Keratinocyte (primary cell): Measurements from ENCODE around the gene RAC2. TPM values are rescaled to one million over a fixed set of nuclear protein-coding genes. Genes with fewer than 3 reads are reported as not detected.

ENCODE experiments used
- DNase-seq: peaks from one replicate; pipeline ENCODE4 v3.0.0-alpha.2; 2011; ENCODE audit warnings: low read depth, missing footprints, low spot score
- FAIRE-seq: peaks from 2 replicates; lab custom pipeline; 2011; peaks lifted over from hg19 to GRCh38; lab: Jason Lieb, UNC
- H2AFZ ChIP-seq: 2 replicates; pipeline ENCODE4 v1.6.0; 2012; ENCODE audit warnings: low read length, control low read depth, inconsistent platforms; ENCODE audit not compliant: control insufficient read depth
- H3K27ac ChIP-seq: 2 replicates; pipeline ENCODE4 v1.5.1; 2011; ENCODE audit warnings: low read length; ENCODE audit not compliant: control insufficient read depth, insufficient read depth
- H3K27me3 ChIP-seq: 3 replicates; pipeline ENCODE4 v1.6.0; 2011; ENCODE audit warnings: low read length; ENCODE audit not compliant: control insufficient read depth, insufficient read depth; ENCODE audit errors: extremely low read depth
- H3K36me3 ChIP-seq, 2 experiments: 2 replicates in 1 of 2; 3 replicates in 1 of 2; pipeline ENCODE4 v1.5.1; 2011; ENCODE audit warnings: low read length in 2 of 2, mild to moderate bottlenecking in 1 of 2; ENCODE audit not compliant: control insufficient read depth in 2 of 2, insufficient read depth in 2 of 2; ENCODE audit errors: extremely low read depth in 1 of 2
- H3K4me1 ChIP-seq: 3 replicates; pipeline ENCODE4 v1.5.1; 2011; ENCODE audit warnings: low read length; ENCODE audit not compliant: control insufficient read depth, insufficient read depth; ENCODE audit errors: extremely low read depth
- H3K4me2 ChIP-seq: 3 replicates; pipeline ENCODE4 v1.6.0; 2011; ENCODE audit warnings: low read depth, low read length; ENCODE audit not compliant: control insufficient read depth, insufficient read depth; ENCODE audit errors: extremely low read depth
- H3K4me3 ChIP-seq, 3 experiments: fragments of 200-600 bp in 1 of 3; sonication (generic) in 1 of 3; 2 replicates in 2 of 3; 3 replicates in 1 of 3; pipeline ENCODE4 v1.5.1; 2011 to 2016; ENCODE audit warnings: low read length in 3 of 3, mild to moderate bottlenecking in 3 of 3, control low read depth in 2 of 3, inconsistent platforms in 1 of 3, low read depth in 1 of 3, mixed read lengths in 1 of 3, mixed run types in 1 of 3, moderate library complexity in 1 of 3; ENCODE audit not compliant: control insufficient read depth in 2 of 3, insufficient read depth in 2 of 3; ENCODE audit errors: extremely low read depth in 1 of 3
- H3K79me2 ChIP-seq: 2 replicates; pipeline ENCODE4 v1.6.0; 2012; ENCODE audit warnings: low read length; ENCODE audit not compliant: control insufficient read depth, insufficient read depth
- H3K9ac ChIP-seq: 3 replicates; pipeline ENCODE4 v1.6.0; 2011; ENCODE audit warnings: low read length; ENCODE audit not compliant: control insufficient read depth, insufficient read depth; ENCODE audit errors: extremely low read depth
- H3K9me1 ChIP-seq: 3 replicates; pipeline ENCODE4 v1.6.0; 2011; ENCODE audit warnings: low read length; ENCODE audit not compliant: control insufficient read depth, insufficient read depth; ENCODE audit errors: extremely low read depth
- H3K9me3 ChIP-seq: 2 replicates; pipeline ENCODE4 v1.5.1; 2012; ENCODE audit warnings: low read depth, low read length; ENCODE audit not compliant: control insufficient read depth
- H4K20me1 ChIP-seq: 3 replicates; pipeline ENCODE4 v1.6.0; 2011; ENCODE audit warnings: low read length; ENCODE audit not compliant: control insufficient read depth, insufficient read depth; ENCODE audit errors: extremely low read depth
- CTCF ChIP-seq, 3 experiments: IDR thresholded peaks in 1 of 3; conservative IDR thresholded peaks in 1 of 3; optimal IDR thresholded peaks in 1 of 3; 2 replicates in 2 of 3; 3 replicates in 1 of 3; pipeline versions ENCODE3 to v1.5.1; 2011; ENCODE audit warnings: low read length in 3 of 3, mild to moderate bottlenecking in 3 of 3, moderate library complexity in 2 of 3, control low read depth in 1 of 3, inconsistent platforms in 1 of 3; ENCODE audit not compliant: insufficient read depth in 2 of 3; ENCODE audit errors: extremely low read depth in 1 of 3
- EZH2 ChIP-seq: IDR thresholded peaks from one replicate; pipeline ENCODE4 v1.6.1; 2012; ENCODE audit warnings: inconsistent platforms, mild to moderate bottlenecking, low read length, moderate library complexity
- dilution Hi-C: fragments of 300-500 bp; cut with MboI; formaldehyde crosslinking; loops from one replicate; pipeline ENCODE4 v1.7.0; 2020; ENCODE audit warnings: low sequenced_read_pairs; ENCODE audit not compliant: extremely low pct_ligation_motif_present
- polyA plus RNA-seq, 5 experiments: library from polyadenylated mRNA; depleted of rRNA in 3 of 5; stranded (reverse) in 3 of 5; stranded (forward) in 1 of 5; unstranded in 1 of 5; fragments of >200 nt; gene quantifications; 1 replicate in 1 of 5; 2 replicates in 3 of 5; 3 replicates in 1 of 5; pipeline versions ENCODE4 v1.2.1 to v1.2.3, GENCODE V29; 2011 to 2012; ENCODE audit warnings: missing spikeins in 2 of 5, low read depth in 1 of 5, low replicate concordance in 1 of 5

Gene RAC2
- polyA plus RNA-seq, 1 donor (not counting 4 experiments of a cell fraction or from before 2014, with no cell fraction given): 78.6 TPM

- Histone ChIP-seq H3K36me3 (no peaks in the 10 kb centered on the region), H3K4me2 (no peak overlapping the region), H2AFZ (no peak overlapping the region), H3K9ac (no peak overlapping the region), H3K27ac (no peak overlapping the region), H3K4me3 (no peak overlapping the region), H3K9me1 (no peaks in the 10 kb centered on the region), H3K27me3 (peaks cover 2% of the 10 kb centered on the region), H3K4me1 (no peaks in the 10 kb centered on the region), H4K20me1 (no peaks in the 10 kb centered on the region), H3K79me2 (no peaks in the 10 kb centered on the region), H3K9me3 (no peaks in the 10 kb centered on the region)
- no peak for TF ChIP-seq CTCF (optimal IDR thresholded peaks at IDR 0.05 in 1 of 3, IDR thresholded peaks at IDR 0.05 in 1 of 3, conservative IDR thresholded peaks at IDR 0.05 in 1 of 3; ENCODE audit: extremely low read depth in 1 of 3, insufficient read depth in 2 of 3, low read length in 3 of 3)
- no peak for TF ChIP-seq EZH2
- DNase-seq: no peak
- dilution Hi-C loops: no loop called here
- FAIRE-seq: no peak
These were observed 39.0 kb downstream of the RAC2 start for GRCh38 chr22:37205046-37205445.

- Histone ChIP-seq H3K9ac (no peak overlapping the region), H3K4me2 (no peak overlapping the region), H3K36me3 (no peaks in the 10 kb centered on the region), H3K9me1 (no peaks in the 10 kb centered on the region), H3K79me2 (no peaks in the 10 kb centered on the region), H3K4me3 (no peak overlapping the region), H2AFZ (no peak overlapping the region), H3K4me1 (peaks cover 6% of the 10 kb centered on the region), H3K27me3 (no peaks in the 10 kb centered on the region), H3K27ac (no peak overlapping the region), H4K20me1 (no peaks in the 10 kb centered on the region), H3K9me3 (no peaks in the 10 kb centered on the region)
- FAIRE-seq: no peak
- TF ChIP-seq EZH2: no peak
- TF ChIP-seq CTCF (optimal IDR thresholded peaks at IDR 0.05 in 1 of 3, IDR thresholded peaks at IDR 0.05 in 1 of 3, conservative IDR thresholded peaks at IDR 0.05 in 1 of 3; ENCODE audit: extremely low read depth in 1 of 3, insufficient read depth in 2 of 3, low read length in 3 of 3): no peak
- dilution Hi-C loops: no loop called here
- no peak for DNase-seq
These were observed 39.9 kb downstream of the RAC2 start for GRCh38 chr22:37204045-37204655.
